Fibroblast of villous mesenchyme (primary cell): ENCODE measurements around the gene LAP3. TPM values are rescaled to one million over a fixed set of nuclear protein-coding genes. Genes with fewer than 3 reads are reported as not detected.

Experiments used
- DNase-seq: peaks from one replicate; pipeline ENCODE4 v3.0.0-alpha.2; 2010; ENCODE audit warnings: low read depth
- H3K4me3 ChIP-seq: 2 replicates; pipeline ENCODE4 v1.5.1; 2011; ENCODE audit warnings: low read depth, mild to moderate bottlenecking, low read length
- total RNA-seq: library from RNA; depleted of rRNA; stranded (reverse); fragments of >200 nt; gene quantifications from 2 replicates; pipeline ENCODE4 v1.2.3, GENCODE V29; 2012
- TF ChIP-seq, protein P1 (sequence below): IDR thresholded peaks from 2 replicates; pipeline ENCODE4 v1.5.1; 2012; ENCODE audit warnings: low read depth, mild to moderate bottlenecking, low read length; ENCODE audit not compliant: insufficient read depth

Gene LAP3
- total RNA-seq, 1 donor: 94.6 TPM

DNA sequence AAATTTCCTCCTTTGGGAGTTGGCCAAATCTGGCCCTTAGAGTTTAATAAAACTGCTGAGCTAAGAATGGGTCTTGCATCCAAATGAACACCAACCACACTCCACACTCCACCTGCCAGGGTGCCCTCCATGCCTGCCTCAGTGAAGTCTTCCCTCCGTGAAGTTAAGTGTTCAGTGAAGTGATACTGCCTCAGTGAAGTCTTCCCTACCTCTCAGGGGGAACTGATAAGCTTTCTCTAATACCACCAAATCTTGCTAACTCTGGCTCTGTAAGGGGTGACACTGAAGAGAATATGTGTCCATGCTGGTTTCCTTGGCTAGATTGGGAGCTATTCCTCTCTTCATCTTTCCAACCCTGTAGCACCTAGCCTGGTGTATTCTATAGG, 65.4 kb downstream of the LAP3 start:
- TF ChIP-seq, protein P1, sequence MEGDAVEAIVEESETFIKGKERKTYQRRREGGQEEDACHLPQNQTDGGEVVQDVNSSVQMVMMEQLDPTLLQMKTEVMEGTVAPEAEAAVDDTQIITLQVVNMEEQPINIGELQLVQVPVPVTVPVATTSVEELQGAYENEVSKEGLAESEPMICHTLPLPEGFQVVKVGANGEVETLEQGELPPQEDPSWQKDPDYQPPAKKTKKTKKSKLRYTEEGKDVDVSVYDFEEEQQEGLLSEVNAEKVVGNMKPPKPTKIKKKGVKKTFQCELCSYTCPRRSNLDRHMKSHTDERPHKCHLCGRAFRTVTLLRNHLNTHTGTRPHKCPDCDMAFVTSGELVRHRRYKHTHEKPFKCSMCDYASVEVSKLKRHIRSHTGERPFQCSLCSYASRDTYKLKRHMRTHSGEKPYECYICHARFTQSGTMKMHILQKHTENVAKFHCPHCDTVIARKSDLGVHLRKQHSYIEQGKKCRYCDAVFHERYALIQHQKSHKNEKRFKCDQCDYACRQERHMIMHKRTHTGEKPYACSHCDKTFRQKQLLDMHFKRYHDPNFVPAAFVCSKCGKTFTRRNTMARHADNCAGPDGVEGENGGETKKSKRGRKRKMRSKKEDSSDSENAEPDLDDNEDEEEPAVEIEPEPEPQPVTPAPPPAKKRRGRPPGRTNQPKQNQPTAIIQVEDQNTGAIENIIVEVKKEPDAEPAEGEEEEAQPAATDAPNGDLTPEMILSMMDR: no peak
- DNase-seq: no peak
- H3K4me3 ChIP-seq: no peak overlapping the region

DNA sequence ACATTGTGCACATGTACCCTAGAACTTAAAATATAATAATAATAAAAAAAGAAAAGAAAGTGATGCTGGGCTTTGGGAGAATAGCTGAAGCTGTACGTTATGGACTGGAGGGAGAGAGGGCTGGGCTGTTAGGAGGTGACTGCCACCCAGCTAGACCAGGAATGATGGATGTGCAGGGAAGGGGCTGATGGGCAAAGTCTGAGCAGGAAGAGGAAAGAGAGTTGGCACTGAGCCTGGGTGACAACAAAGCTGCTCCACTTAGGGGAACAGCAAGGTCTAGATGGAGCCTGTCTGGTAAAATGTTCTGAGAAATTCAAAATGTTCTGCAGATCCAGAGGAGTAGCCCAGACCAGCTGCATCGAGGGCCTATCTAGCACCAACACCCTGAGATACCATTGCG, 69.7 kb downstream of the LAP3 start:
- no peak for DNase-seq
- no peak overlapping the region for H3K4me3 ChIP-seq
- TF ChIP-seq, protein P1: no peak

DNA sequence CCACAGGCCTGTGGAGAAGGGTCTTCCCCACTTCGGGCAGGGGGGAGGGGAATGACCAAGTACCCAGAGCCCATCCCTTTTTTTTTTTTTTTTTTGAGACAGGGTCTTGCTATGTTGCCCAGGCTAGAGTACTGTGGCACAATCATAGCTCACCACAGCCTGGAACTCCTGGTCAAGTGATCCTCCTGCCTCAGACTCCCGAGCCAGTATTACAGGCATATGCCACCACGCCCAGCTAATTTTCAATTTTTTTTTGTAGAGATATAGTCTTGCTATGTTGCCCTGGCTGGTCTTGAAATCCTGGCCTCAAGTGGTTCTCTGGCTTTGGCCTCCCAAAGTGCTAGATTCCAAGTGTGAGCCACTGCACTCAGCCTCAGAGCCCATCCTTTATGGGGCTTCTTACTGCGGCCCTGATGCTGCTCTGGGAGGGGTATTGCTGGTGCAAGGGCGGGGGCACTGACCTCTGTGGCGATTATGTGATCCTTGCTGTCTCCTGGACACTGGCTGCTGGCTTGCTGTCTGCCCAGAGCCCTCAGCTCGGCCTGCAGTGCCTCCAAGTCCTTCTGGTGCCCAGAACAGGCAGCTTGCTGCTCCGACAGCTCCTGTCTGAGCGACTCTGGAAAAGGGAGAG, 70.3 kb downstream of the LAP3 start:
- TF ChIP-seq, protein P1: no peak
- no peak overlapping the region for H3K4me3 ChIP-seq
- no peak for DNase-seq

DNA sequence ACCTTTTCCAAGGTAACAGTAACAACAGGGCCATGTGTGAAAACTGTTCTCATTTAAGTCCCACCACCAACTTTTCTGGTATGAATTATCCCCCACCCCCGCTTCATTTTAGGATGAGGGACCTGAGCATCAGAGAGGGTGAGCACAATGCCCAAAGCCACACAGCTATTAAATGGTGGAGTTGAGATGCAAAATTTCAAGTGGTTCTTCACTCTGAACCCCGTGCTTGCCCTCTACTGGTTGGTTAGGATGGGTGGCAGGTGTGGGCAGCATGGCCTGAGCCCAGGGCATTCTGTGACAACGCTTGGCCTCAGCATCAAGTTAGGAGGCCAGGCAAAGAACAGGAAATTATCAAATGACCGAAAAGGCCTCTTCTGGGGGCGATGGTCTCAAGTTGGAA, 70.9 kb downstream of the LAP3 start:
- TF ChIP-seq, protein P1: no peak
- no peak for DNase-seq
- H3K4me3 ChIP-seq: no peak overlapping the region

DNA sequence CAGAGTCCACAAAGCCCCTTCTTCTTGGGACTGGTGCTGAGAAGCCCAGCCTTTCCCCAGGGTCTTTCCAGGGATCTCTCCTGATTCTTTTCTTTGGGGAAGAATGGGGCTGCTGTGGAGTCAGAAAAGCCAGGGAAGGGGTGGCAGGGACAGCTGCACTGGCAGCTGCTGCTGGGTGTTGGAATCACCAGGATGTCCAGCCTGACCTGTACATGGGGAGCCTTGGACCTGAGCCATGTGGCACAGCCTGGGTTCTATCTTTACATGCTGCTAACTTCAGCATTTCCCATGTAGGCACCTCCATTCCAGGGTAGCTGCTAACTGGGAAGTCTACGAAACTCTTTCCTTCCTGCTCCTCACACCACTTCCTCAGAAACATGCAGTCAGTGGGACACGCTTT, 73.4 kb downstream of the LAP3 start:
- H3K4me3 ChIP-seq: no peak overlapping the region
- DNase-seq: no peak

DNA sequence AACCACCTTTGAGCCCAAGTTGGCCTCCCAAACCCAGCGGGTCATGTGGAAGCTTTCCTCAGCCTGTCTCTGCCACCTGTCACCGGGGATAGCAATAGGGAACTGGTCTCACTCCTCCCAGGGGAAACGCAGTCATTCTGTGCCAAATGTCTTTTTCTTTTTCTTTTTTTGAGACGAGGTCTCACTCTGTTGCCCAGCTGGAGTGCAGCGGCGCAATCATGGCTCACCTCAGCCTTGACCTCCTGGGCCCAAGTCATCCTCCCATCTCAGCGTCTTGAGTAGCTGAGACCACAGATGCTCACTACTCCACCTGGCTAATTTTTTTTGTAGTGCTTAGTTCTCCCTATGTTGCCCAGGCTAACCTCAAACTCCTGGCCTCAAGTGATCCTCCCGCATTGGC, 77.7 kb downstream of the LAP3 start:
- TF ChIP-seq, protein P1: no peak

More for the DNA sequence above, 73.4 kb downstream of the LAP3 start:
- TF ChIP-seq, protein P1: no peak

DNA sequence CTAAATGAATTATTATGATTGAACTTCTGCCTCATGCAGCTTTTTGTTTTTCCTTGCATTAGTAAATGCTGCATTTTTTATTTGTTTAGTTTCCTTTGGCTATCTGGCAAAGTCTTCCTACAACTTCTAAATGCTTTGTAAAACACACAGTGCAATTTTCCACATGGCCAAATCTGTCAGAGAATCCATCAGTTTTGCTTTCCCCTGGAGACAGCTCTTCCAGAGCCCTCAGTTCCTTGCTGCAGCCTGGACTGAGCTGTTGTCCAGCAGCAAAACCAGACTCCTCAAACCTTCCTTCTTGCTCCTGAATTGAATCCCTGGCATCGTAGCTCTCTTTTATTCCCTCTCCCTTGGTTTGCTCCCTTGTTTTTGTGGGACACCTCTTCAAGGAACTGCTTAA, 80.1 kb downstream of the LAP3 start:
- no peak for DNase-seq
- H3K4me3 ChIP-seq: no peak overlapping the region
- TF ChIP-seq, protein P1: no peak

More for the DNA sequence above, 77.7 kb downstream of the LAP3 start:
- H3K4me3 ChIP-seq: no peak overlapping the region
- no peak for DNase-seq
